Measurements from ENCODE around the gene ETNPPL.
"Not testable (repeated sequence)": the region's sequence is repeated elsewhere in the genome, so short reads cannot be mapped to it uniquely, and the experiment has no call there.

ETNPPL gene

GRCh38 chr4:108754327-108754726 is 8.5 kb downstream of the ETNPPL start:
- no peak for DNase-seq (ENCODE audit: low read depth)

GRCh38 chr4:108751321-108751720 is 11.5 kb downstream of the ETNPPL start:
- no peak for DNase-seq (ENCODE audit: low read depth)

- DNase-seq (ENCODE audit: low read depth), result no peak
These were observed 13.7 kb downstream of the ETNPPL start for GRCh38 chr4:108749119-108749518.

GRCh38 chr4:108746511-108746910 is 16.3 kb downstream of the ETNPPL start:
- no peak for DNase-seq (ENCODE audit: low read depth)

GRCh38 chr4:108744307-108744706 is 18.5 kb downstream of the ETNPPL start:
- DNase-seq (ENCODE audit: low read depth), result no peak

GRCh38 chr4:108742451-108743420 is 20.1 kb downstream of the ETNPPL start:
- DNase-seq (ENCODE audit: low read depth), result no peak

- no peak for DNase-seq (ENCODE audit: low read depth)
These were observed 24.7 kb downstream of the ETNPPL start for GRCh38 chr4:108738003-108738706.

- no peak for DNase-seq (ENCODE audit: low read depth)
These were observed 31.8 kb downstream of the ETNPPL start for GRCh38 chr4:108731006-108731405.

GRCh38 chr4:108730579-108730978 is 32.3 kb downstream of the ETNPPL start:
- DNase-seq (ENCODE audit: low read depth), result no peak

GRCh38 chr4:108729731-108730130 is 33.1 kb downstream of the ETNPPL start:
- DNase-seq (ENCODE audit: low read depth), result no peak

- DNase-seq (ENCODE audit: low read depth), result no peak
These were observed 37.4 kb downstream of the ETNPPL start for GRCh38 chr4:108725457-108725856.

- DNase-seq (ENCODE audit: low read depth), result no peak
These were observed 45.5 kb downstream of the ETNPPL start for GRCh38 chr4:108717386-108717785.

GRCh38 chr4:108716340-108716739 is 46.5 kb downstream of the ETNPPL start:
- no peak for DNase-seq (ENCODE audit: low read depth)

- no peak for DNase-seq (ENCODE audit: low read depth)
These were observed 48.0 kb downstream of the ETNPPL start for GRCh38 chr4:108714880-108715279.

- not testable (repeated sequence) for DNase-seq (ENCODE audit: low read depth)
These were observed 52.3 kb downstream of the ETNPPL start for GRCh38 chr4:108710578-108710977.

GRCh38 chr4:108709722-108710121 is 53.1 kb downstream of the ETNPPL start:
- no peak for DNase-seq (ENCODE audit: low read depth)

GRCh38 chr4:108709234-108709633 is 53.6 kb downstream of the ETNPPL start:
- no peak for DNase-seq (ENCODE audit: low read depth)

GRCh38 chr4:108706289-108706688 is 56.6 kb downstream of the ETNPPL start:
- no peak for DNase-seq (ENCODE audit: low read depth)

- no peak for DNase-seq (ENCODE audit: low read depth)
These were observed 58.9 kb downstream of the ETNPPL start for GRCh38 chr4:108703966-108704365.

- no peak for DNase-seq (ENCODE audit: low read depth)
These were observed 59.5 kb downstream of the ETNPPL start for GRCh38 chr4:108703370-108703769.

GRCh38 chr4:108702960-108703359 is 59.9 kb downstream of the ETNPPL start:
- DNase-seq (ENCODE audit: low read depth), result no peak

GRCh38 chr4:108700081-108700757 is 62.6 kb downstream of the ETNPPL start:
- DNase-seq (ENCODE audit: low read depth), result no peak

GRCh38 chr4:108696160-108696559 is 66.7 kb downstream of the ETNPPL start:
- no peak for DNase-seq (ENCODE audit: low read depth)

Data from stimulated activated CD8-positive, alpha-beta memory T cell treated with anti-CD3 and anti-CD28 coated beads, Interleukin-7, amount 100 ng/mL, for 24 hours (primary cell).